K562 (cell line): ENCODE measurements around the gene SAMD3. TPM values are rescaled to one million over a fixed set of nuclear protein-coding genes. Genes with fewer than 3 reads are reported as not detected.

Experiments
- BRF1 ChIP-seq: IDR thresholded peaks from 3 replicates; pipeline ENCODE4 v1.6.1; 2011; ENCODE audit warnings: borderline replicate concordance, mild to moderate bottlenecking; ENCODE audit not compliant: insufficient read length; ENCODE audit errors: extremely low read depth
- CSDE1 ChIP-seq, 2 experiments: fragments of 450-650 bp; IDR thresholded peaks; 2 replicates each; pipeline ENCODE4 v1.6.1; 2016; ENCODE audit warnings: mild to moderate bottlenecking in 1 of 2
- ESRRA ChIP-seq: fragments of 450-650 bp; IDR thresholded peaks from 2 replicates; pipeline ENCODE4 v1.6.1; 2014; ENCODE audit warnings: low read depth, mild to moderate bottlenecking, moderate library complexity, borderline replicate concordance
- EZH2 ChIP-seq: IDR thresholded peaks from 2 replicates; pipeline ENCODE4 v1.6.1; 2012; ENCODE audit warnings: low read depth, mild to moderate bottlenecking, inconsistent platforms, low read length, borderline replicate concordance
- IRF2 ChIP-seq: sonication (generic); formaldehyde crosslinking; IDR thresholded peaks from 2 replicates; pipeline ENCODE4 v1.8.1; 2022; ENCODE audit warnings: mild to moderate bottlenecking, missing genetic modification reagents
- NFE2 ChIP-seq: IDR thresholded peaks from 2 replicates; pipeline ENCODE4 v1.6.1; 2014; ENCODE audit warnings: antibody characterized with exemption, low read depth
- ZNF197 ChIP-seq: fragments of 200-800 bp; sonication (Bioruptor generic); IDR thresholded peaks from 2 replicates; pipeline ENCODE4 v1.6.1; 2016; ENCODE audit warnings: low read depth, missing genetic modification characterization, missing compliant biosample characterization
- ZNF668 ChIP-seq: fragments of 250-450 bp; sonication (Bioruptor Pico); IDR thresholded peaks from 2 replicates; pipeline ENCODE4 v1.8.0; 2022; ENCODE audit warnings: mild to moderate bottlenecking, inconsistent platforms
- polyA plus RNA-seq, 8 experiments: library from polyadenylated mRNA; depleted of rRNA in 4 of 8; stranded (reverse) in 5 of 8; unstranded in 3 of 8; fragments of >200 nt; fragmentation: Nextera tagmentation in 2 of 8; fragmentation: Illumina TruSeq in 1 of 8; extraction: Ambion mirVana in 2 of 8; extraction: Trizol in 1 of 8; gene quantifications; 2 replicates each; pipeline versions ENCODE4 v1.2.1 to v1.2.3, GENCODE V29; 2011 to 2014; ENCODE audit warnings: inconsistent platforms in 1 of 8, missing spikeins in 1 of 8
- total RNA-seq, 7 experiments: library from RNA; depleted of rRNA in 6 of 7; stranded (reverse); fragments of >200 nt in 6 of 7; fragmentation: Illumina TruSeq in 2 of 7; extraction: Trizol in 2 of 7; gene quantifications; 2 replicates each; pipeline versions ENCODE4 v1.2.1 to v1.2.3, GENCODE V29; 2011 to 2021; ENCODE audit warnings: low replicate concordance in 1 of 7
- TF ChIP-seq, protein P1 (sequence below): fragments of 450-650 bp; IDR thresholded peaks from 2 replicates; pipeline ENCODE4 v1.6.1; 2016; ENCODE audit warnings: mild to moderate bottlenecking, moderate library complexity
- TF ChIP-seq, protein P2 (sequence below): sonication (generic); IDR thresholded peaks from 2 replicates; pipeline ENCODE4 v1.6.1; 2016

The SAMD3 gene
- total and polyA plus RNA-seq, 9 of the 15 experiments (the other 6 are each of a cell fraction or from before 2014, with no cell fraction given): 0.03 to 0.21 (median 0.18) TPM; not detected in 5

DNA sequence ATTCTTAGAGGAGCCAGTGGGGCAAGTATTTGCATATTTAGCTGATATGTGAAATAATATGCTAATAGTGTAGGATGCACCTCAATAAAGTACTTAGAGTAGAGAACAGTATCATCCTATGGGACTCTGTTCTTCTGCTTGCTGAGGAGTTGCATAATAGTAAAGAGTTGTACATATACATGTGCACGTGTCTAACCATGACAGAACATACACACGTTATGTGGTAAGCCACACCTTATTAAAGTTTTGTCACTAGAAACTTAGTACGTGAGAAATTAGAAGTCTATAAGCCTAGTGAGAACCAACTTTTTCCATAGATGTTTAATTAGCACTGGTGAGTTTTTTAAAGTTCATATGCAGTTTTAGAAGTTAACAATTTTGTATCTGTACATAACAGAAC, 123.6 kb downstream of the SAMD3 start (continued):
- TF ChIP-seq, protein P1, sequence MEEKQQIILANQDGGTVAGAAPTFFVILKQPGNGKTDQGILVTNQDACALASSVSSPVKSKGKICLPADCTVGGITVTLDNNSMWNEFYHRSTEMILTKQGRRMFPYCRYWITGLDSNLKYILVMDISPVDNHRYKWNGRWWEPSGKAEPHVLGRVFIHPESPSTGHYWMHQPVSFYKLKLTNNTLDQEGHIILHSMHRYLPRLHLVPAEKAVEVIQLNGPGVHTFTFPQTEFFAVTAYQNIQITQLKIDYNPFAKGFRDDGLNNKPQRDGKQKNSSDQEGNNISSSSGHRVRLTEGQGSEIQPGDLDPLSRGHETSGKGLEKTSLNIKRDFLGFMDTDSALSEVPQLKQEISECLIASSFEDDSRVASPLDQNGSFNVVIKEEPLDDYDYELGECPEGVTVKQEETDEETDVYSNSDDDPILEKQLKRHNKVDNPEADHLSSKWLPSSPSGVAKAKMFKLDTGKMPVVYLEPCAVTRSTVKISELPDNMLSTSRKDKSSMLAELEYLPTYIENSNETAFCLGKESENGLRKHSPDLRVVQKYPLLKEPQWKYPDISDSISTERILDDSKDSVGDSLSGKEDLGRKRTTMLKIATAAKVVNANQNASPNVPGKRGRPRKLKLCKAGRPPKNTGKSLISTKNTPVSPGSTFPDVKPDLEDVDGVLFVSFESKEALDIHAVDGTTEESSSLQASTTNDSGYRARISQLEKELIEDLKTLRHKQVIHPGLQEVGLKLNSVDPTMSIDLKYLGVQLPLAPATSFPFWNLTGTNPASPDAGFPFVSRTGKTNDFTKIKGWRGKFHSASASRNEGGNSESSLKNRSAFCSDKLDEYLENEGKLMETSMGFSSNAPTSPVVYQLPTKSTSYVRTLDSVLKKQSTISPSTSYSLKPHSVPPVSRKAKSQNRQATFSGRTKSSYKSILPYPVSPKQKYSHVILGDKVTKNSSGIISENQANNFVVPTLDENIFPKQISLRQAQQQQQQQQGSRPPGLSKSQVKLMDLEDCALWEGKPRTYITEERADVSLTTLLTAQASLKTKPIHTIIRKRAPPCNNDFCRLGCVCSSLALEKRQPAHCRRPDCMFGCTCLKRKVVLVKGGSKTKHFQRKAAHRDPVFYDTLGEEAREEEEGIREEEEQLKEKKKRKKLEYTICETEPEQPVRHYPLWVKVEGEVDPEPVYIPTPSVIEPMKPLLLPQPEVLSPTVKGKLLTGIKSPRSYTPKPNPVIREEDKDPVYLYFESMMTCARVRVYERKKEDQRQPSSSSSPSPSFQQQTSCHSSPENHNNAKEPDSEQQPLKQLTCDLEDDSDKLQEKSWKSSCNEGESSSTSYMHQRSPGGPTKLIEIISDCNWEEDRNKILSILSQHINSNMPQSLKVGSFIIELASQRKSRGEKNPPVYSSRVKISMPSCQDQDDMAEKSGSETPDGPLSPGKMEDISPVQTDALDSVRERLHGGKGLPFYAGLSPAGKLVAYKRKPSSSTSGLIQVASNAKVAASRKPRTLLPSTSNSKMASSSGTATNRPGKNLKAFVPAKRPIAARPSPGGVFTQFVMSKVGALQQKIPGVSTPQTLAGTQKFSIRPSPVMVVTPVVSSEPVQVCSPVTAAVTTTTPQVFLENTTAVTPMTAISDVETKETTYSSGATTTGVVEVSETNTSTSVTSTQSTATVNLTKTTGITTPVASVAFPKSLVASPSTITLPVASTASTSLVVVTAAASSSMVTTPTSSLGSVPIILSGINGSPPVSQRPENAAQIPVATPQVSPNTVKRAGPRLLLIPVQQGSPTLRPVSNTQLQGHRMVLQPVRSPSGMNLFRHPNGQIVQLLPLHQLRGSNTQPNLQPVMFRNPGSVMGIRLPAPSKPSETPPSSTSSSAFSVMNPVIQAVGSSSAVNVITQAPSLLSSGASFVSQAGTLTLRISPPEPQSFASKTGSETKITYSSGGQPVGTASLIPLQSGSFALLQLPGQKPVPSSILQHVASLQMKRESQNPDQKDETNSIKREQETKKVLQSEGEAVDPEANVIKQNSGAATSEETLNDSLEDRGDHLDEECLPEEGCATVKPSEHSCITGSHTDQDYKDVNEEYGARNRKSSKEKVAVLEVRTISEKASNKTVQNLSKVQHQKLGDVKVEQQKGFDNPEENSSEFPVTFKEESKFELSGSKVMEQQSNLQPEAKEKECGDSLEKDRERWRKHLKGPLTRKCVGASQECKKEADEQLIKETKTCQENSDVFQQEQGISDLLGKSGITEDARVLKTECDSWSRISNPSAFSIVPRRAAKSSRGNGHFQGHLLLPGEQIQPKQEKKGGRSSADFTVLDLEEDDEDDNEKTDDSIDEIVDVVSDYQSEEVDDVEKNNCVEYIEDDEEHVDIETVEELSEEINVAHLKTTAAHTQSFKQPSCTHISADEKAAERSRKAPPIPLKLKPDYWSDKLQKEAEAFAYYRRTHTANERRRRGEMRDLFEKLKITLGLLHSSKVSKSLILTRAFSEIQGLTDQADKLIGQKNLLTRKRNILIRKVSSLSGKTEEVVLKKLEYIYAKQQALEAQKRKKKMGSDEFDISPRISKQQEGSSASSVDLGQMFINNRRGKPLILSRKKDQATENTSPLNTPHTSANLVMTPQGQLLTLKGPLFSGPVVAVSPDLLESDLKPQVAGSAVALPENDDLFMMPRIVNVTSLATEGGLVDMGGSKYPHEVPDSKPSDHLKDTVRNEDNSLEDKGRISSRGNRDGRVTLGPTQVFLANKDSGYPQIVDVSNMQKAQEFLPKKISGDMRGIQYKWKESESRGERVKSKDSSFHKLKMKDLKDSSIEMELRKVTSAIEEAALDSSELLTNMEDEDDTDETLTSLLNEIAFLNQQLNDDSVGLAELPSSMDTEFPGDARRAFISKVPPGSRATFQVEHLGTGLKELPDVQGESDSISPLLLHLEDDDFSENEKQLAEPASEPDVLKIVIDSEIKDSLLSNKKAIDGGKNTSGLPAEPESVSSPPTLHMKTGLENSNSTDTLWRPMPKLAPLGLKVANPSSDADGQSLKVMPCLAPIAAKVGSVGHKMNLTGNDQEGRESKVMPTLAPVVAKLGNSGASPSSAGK: no peak
- TF ChIP-seq CSDE1 (IDR thresholded peaks at IDR 0.05) (no peak), ZNF668 (CRISPR knock-in tag) (no peak), NFE2 (no peak), EZH2 (no peak), BRF1 (no peak), ZNF197 (CRISPR knock-in tag) (no peak), ESRRA (no peak), IRF2 (CRISPR knock-in tag) (no peak)
- TF ChIP-seq, protein P2, sequence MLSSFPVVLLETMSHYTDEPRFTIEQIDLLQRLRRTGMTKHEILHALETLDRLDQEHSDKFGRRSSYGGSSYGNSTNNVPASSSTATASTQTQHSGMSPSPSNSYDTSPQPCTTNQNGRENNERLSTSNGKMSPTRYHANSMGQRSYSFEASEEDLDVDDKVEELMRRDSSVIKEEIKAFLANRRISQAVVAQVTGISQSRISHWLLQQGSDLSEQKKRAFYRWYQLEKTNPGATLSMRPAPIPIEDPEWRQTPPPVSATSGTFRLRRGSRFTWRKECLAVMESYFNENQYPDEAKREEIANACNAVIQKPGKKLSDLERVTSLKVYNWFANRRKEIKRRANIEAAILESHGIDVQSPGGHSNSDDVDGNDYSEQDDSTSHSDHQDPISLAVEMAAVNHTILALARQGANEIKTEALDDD: no peak
